H1 (cell line): ENCODE data around the gene WIPF3. TPM values are rescaled to one million over a fixed set of nuclear protein-coding genes. Genes with fewer than 3 reads are reported as not detected.

ENCODE experiments used
- CTCF ChIA-PET: fragments of 300-600 bp; sonication (Branson Sonifier 250); formaldehyde crosslinking; loops from one replicate; lab custom pipeline; 2021; ENCODE audit not compliant: partially characterized antibody; lab: Charles Lee
- POLR2A ChIA-PET: fragments of 300-600 bp; sonication (Branson Sonifier 250); formaldehyde crosslinking; loops from one replicate; lab custom pipeline; 2021; ENCODE audit warnings: inconsistent platforms; ENCODE audit not compliant: partially characterized antibody; lab: Charles Lee
- DNase-seq, 2 experiments: peaks; one replicate each; pipeline versions ENCODE4 v3.0.0 to v3.0.0-alpha.2; 2010 to 2022; ENCODE audit warnings: low spot score in 2 of 2, low read depth in 1 of 2, mixed read lengths in 1 of 2
- FAIRE-seq: peaks from 2 replicates; lab custom pipeline; 2011; peaks lifted over from hg19 to GRCh38; lab: Jason Lieb, UNC
- H2AFZ ChIP-seq: 2 replicates; pipeline ENCODE4 v1.8.1; 2012; ENCODE audit warnings: low read length, inconsistent platforms
- H2AK5ac ChIP-seq: 2 replicates; pipeline ENCODE4 v1.6.1; 2013; ENCODE audit warnings: low read depth, low read length
- H2BK120ac ChIP-seq: replicated peaks from 2 replicates; pipeline ENCODE3; 2013; ENCODE audit warnings: low read depth, low read length, inconsistent platforms
- H2BK12ac ChIP-seq: 2 replicates; pipeline ENCODE4 v1.6.1; 2013; ENCODE audit warnings: low read depth, low read length
- H2BK15ac ChIP-seq: 2 replicates; pipeline ENCODE4 v1.6.1; 2013; ENCODE audit warnings: low read length
- H2BK20ac ChIP-seq: 2 replicates; pipeline ENCODE4 v1.6.1; 2013; ENCODE audit warnings: low read length
- H2BK5ac ChIP-seq: 2 replicates; pipeline ENCODE4 v1.6.1; 2013; ENCODE audit warnings: low read depth, low read length
- H3K14ac ChIP-seq: 2 replicates; pipeline ENCODE4 v1.6.1; 2013; ENCODE audit warnings: inconsistent platforms; ENCODE audit not compliant: insufficient read length
- H3K18ac ChIP-seq: 2 replicates; pipeline ENCODE4 v1.6.1; 2013; ENCODE audit warnings: low read length; ENCODE audit errors: extremely low read depth
- H3K23ac ChIP-seq: 2 replicates; pipeline ENCODE4 v1.6.1; 2013; ENCODE audit warnings: inconsistent platforms; ENCODE audit not compliant: insufficient read length
- H3K23me2 ChIP-seq: 2 replicates; pipeline ENCODE4 v1.6.1; 2013; ENCODE audit warnings: low read depth, low read length
- H3K27ac ChIP-seq: 2 replicates; pipeline ENCODE4 v1.6.1; 2011; ENCODE audit warnings: low read depth, low read length, inconsistent platforms
- H3K27me3 ChIP-seq, 4 experiments: replicated peaks in 1 of 4; 1 replicate in 1 of 4; 2 replicates in 3 of 4; pipeline versions ENCODE4 v1.6.1 to v1.8.1; 2011 to 2013; ENCODE audit warnings: low read length in 3 of 4, mild to moderate bottlenecking in 3 of 4, inconsistent platforms in 2 of 4, mixed read lengths in 2 of 4, moderate library complexity in 1 of 4; ENCODE audit not compliant: control insufficient read depth in 3 of 4, insufficient read depth in 3 of 4; ENCODE audit errors: extremely low read depth in 1 of 4
- H3K36me3 ChIP-seq, 4 experiments: 2 replicates each; pipeline versions ENCODE4 v1.6.1 to v1.8.1; 2011 to 2013; ENCODE audit warnings: mild to moderate bottlenecking in 4 of 4, low read length in 3 of 4, moderate library complexity in 2 of 4, control low read depth in 1 of 4, inconsistent platforms in 1 of 4; ENCODE audit not compliant: insufficient read depth in 4 of 4, control insufficient read depth in 2 of 4
- H3K4ac ChIP-seq: replicated peaks from 2 replicates; pipeline ENCODE3; 2013; ENCODE audit warnings: low read length, low read depth, mixed read lengths, inconsistent platforms; ENCODE audit not compliant: insufficient read length
- H3K4me1 ChIP-seq, 4 experiments: replicated peaks in 1 of 4; 1 replicate in 1 of 4; 2 replicates in 3 of 4; pipeline versions ENCODE4 v1.6.1 to v1.8.1; 2011 to 2013; ENCODE audit warnings: low read length in 3 of 4, inconsistent platforms in 2 of 4, mixed read lengths in 1 of 4; ENCODE audit not compliant: insufficient read depth in 4 of 4, control insufficient read depth in 3 of 4
- H3K4me2 ChIP-seq, 2 experiments: 2 replicates each; pipeline versions ENCODE4 v1.6.1 to v1.8.1; 2011 to 2013; ENCODE audit warnings: low read depth in 2 of 2, low read length in 2 of 2, control low read depth in 1 of 2, inconsistent platforms in 1 of 2, mild to moderate bottlenecking in 1 of 2; ENCODE audit not compliant: insufficient read depth in 1 of 2
- H3K4me3 ChIP-seq, 4 experiments: fragments of 200-600, 300-600 bp in 1 of 4; sonication (generic), shearing (Covaris generic), sonication (Bioruptor Twin) in 1 of 4; 2 replicates each; pipeline versions ENCODE4 v1.5.1 to v1.8.1; 2011 to 2016; ENCODE audit warnings: low read length in 4 of 4, low read depth in 3 of 4, control low read depth in 2 of 4, inconsistent platforms in 2 of 4, mild to moderate bottlenecking in 2 of 4, mixed read lengths in 1 of 4, moderate library complexity in 1 of 4; ENCODE audit not compliant: insufficient read depth in 2 of 4; ENCODE audit errors: extremely low read depth in 1 of 4
- H3K56ac ChIP-seq: replicated peaks from 2 replicates; pipeline ENCODE3; 2013; ENCODE audit warnings: low read depth, mild to moderate bottlenecking, mixed read lengths, low read length, inconsistent platforms; ENCODE audit not compliant: insufficient read length
- H3K79me1 ChIP-seq: 2 replicates; pipeline ENCODE4 v1.6.1; 2013; ENCODE audit warnings: low read depth, low read length, control low read depth
- H3K79me2 ChIP-seq, 2 experiments: 2 replicates each; pipeline versions ENCODE4 v1.6.1 to v1.8.1; 2012 to 2013; ENCODE audit warnings: low read length in 2 of 2, mild to moderate bottlenecking in 2 of 2, inconsistent platforms in 1 of 2; ENCODE audit not compliant: insufficient read depth in 2 of 2, control insufficient read depth in 1 of 2
- H3K9ac ChIP-seq, 4 experiments: replicated peaks in 1 of 4; 1 replicate in 1 of 4; 2 replicates in 3 of 4; pipeline versions ENCODE4 v1.6.1 to v1.8.1; 2011 to 2013; ENCODE audit warnings: low read depth in 3 of 4, low read length in 3 of 4, control low read depth in 2 of 4, mild to moderate bottlenecking in 2 of 4, moderate library complexity in 2 of 4, inconsistent platforms in 1 of 4; ENCODE audit errors: extremely low read depth in 1 of 4
- H3K9me3 ChIP-seq, 2 experiments: 2 replicates each; pipeline versions ENCODE4 v1.6.1 to v1.8.1; 2012 to 2013; ENCODE audit warnings: mild to moderate bottlenecking in 2 of 2, moderate library complexity in 2 of 2, control low read depth in 1 of 2, inconsistent platforms in 1 of 2, low read depth in 1 of 2, low read length in 1 of 2, mixed read lengths in 1 of 2; ENCODE audit not compliant: insufficient read depth in 2 of 2
- H4K20me1 ChIP-seq, 2 experiments: replicated peaks in 1 of 2; 2 replicates each; pipeline versions ENCODE3 to v1.8.1; 2011 to 2013; ENCODE audit warnings: inconsistent platforms in 2 of 2, low read length in 2 of 2, mild to moderate bottlenecking in 1 of 2; ENCODE audit not compliant: insufficient read depth in 2 of 2, control insufficient read depth in 1 of 2
- H4K5ac ChIP-seq: 2 replicates; pipeline ENCODE4 v1.6.1; 2013; ENCODE audit warnings: low read length, low read depth, mixed read lengths, inconsistent platforms; ENCODE audit not compliant: insufficient read length
- H4K8ac ChIP-seq: 2 replicates; pipeline ENCODE4 v1.8.0; 2013; ENCODE audit warnings: mild to moderate bottlenecking, moderate library complexity, low read length, inconsistent platforms; ENCODE audit not compliant: insufficient read depth; ENCODE audit errors: extremely low read depth
- H4K91ac ChIP-seq: replicated peaks from 2 replicates; pipeline ENCODE3; 2013; ENCODE audit warnings: low read length, mixed read lengths, inconsistent platforms; ENCODE audit not compliant: insufficient read length
- CHD1 ChIP-seq: IDR thresholded peaks from 2 replicates; pipeline ENCODE4 v1.6.1; 2012; ENCODE audit warnings: low read depth, low read length, improper control_type of control experiment
- CHD2 ChIP-seq: IDR thresholded peaks from 2 replicates; pipeline ENCODE4 v1.6.1; 2012; ENCODE audit warnings: low read length, improper control_type of control experiment
- JUND ChIP-seq: IDR thresholded peaks from 2 replicates; pipeline ENCODE4 v1.6.1; 2011; ENCODE audit warnings: mild to moderate bottlenecking, improper control_type of control experiment, low read length
- KDM4A ChIP-seq: IDR thresholded peaks from one replicate; pipeline ENCODE4 v1.7.1; 2012; ENCODE audit warnings: low read depth, mild to moderate bottlenecking, moderate library complexity, low read length, inconsistent platforms; ENCODE audit not compliant: severe bottlenecking
- MAX ChIP-seq: IDR thresholded peaks from 2 replicates; pipeline ENCODE4 v1.6.1; 2012; ENCODE audit warnings: inconsistent platforms
- POLR2AphosphoS5 ChIP-seq: IDR thresholded peaks from 2 replicates; pipeline ENCODE4 v1.6.1; 2011; ENCODE audit warnings: low read depth, low read length
- RFX5 ChIP-seq: IDR thresholded peaks from 2 replicates; pipeline ENCODE4 v1.6.1; 2011; ENCODE audit warnings: low read depth, low read length, improper control_type of control experiment, borderline replicate concordance
- RXRA ChIP-seq: IDR thresholded peaks from 2 replicates; pipeline ENCODE4 v1.6.1; 2011; ENCODE audit warnings: low read depth, mild to moderate bottlenecking, low read length, moderate library complexity; ENCODE audit not compliant: insufficient read depth
- SIN3A ChIP-seq, 2 experiments: IDR thresholded peaks in 1 of 2; conservative IDR thresholded peaks in 1 of 2; 2 replicates each; pipeline ENCODE4 v1.6.1; 2011 to 2012; ENCODE audit warnings: low read length in 2 of 2, improper control_type of control experiment in 1 of 2, low read depth in 1 of 2, mild to moderate bottlenecking in 1 of 2
- SIRT6 ChIP-seq: IDR thresholded peaks from one replicate; pipeline ENCODE4 v1.7.1; 2012; ENCODE audit warnings: low read length, inconsistent platforms
- WGBS, 2 experiments: shearing (Covaris generic) in 1 of 2; methylation state at CpG; one replicate each; pipeline versions ENCODE4 v1.1.6 to v1.1.7; 2013 to 2015; ENCODE audit warnings: low lambda C conversion rate in 2 of 2, mixed read lengths in 2 of 2, inconsistent platforms in 1 of 2, low coverage in 1 of 2, missing lambda C conversion rate in 1 of 2; ENCODE audit not compliant: insufficient replicate concordance in 2 of 2, insufficient coverage in 1 of 2, insufficient read length in 1 of 2; ENCODE audit errors: extremely low coverage in 1 of 2, missing lambda C conversion rate in 1 of 2; 5-methylcytosine and 5-hydroxymethylcytosine counted together
- polyA plus RNA-seq, 7 experiments: library from polyadenylated mRNA; depleted of rRNA in 3 of 7; stranded (reverse) in 5 of 7; unstranded in 2 of 7; fragments of >200 nt in 5 of 7; fragments of 200-250 nt in 2 of 7; gene quantifications; 1 replicate in 5 of 7; 2 replicates in 1 of 7; 4 replicates in 1 of 7; pipeline versions ENCODE4 v1.2.1 to v1.2.3, GENCODE V29; 2011 to 2013; ENCODE audit warnings: missing spikeins in 2 of 7, mixed read lengths in 2 of 7
- total RNA-seq: library from RNA; stranded (reverse); fragmentation: NEBNext Ultra II Directional; extraction: Animal tissue kit (Norgen Biotek cat#: 25700); gene quantifications from 2 replicates; pipeline ENCODE4 v1.2.1, GENCODE V29; 2021
- TF ChIP-seq, protein P1 (sequence below), 3 experiments: IDR thresholded peaks; 1 replicate in 2 of 3; 2 replicates in 1 of 3; pipeline versions ENCODE4 v1.5.1 to v1.6.1; 2011; ENCODE audit warnings: low read length in 3 of 3, mild to moderate bottlenecking in 3 of 3, inconsistent platforms in 2 of 3, low read depth in 1 of 3, moderate library complexity in 1 of 3; ENCODE audit not compliant: insufficient read depth in 1 of 3; ENCODE audit errors: control extremely low read depth in 1 of 3

The WIPF3 gene
- total and polyA plus RNA-seq, 2 of the 8 experiments (the other 6 are each of a cell fraction or from before 2014, with no cell fraction given), result 5.0 to 12.1 TPM

- Histone ChIP-seq H2AFZ (no peak overlapping the region), H3K23me2 (no peaks in the 10 kb centered on the region), H3K79me2 (no peaks in the 10 kb centered on the region), H2BK20ac (no peak overlapping the region), H3K14ac (no peak overlapping the region), H3K4me2 (no peak overlapping the region), H4K5ac (no peak overlapping the region), H3K36me3 (no peaks in the 10 kb centered on the region), H2BK5ac (no peak overlapping the region), H2BK15ac (no peak overlapping the region), H4K8ac (no peak overlapping the region), H4K91ac (no peak overlapping the region), H3K23ac (no peak overlapping the region), H4K20me1 (no peaks in the 10 kb centered on the region), H2AK5ac (no peak overlapping the region), H3K79me1 (no peaks in the 10 kb centered on the region), H3K27me3 (no peaks in the 10 kb centered on the region), H3K4me1 (no peaks in the 10 kb centered on the region; a peak in 1 of 7 replicates), H3K4me3 (no peak overlapping the region), H3K4ac (no peak overlapping the region), H3K9ac (no peak overlapping the region), H3K56ac (no peak overlapping the region), H3K9me3 (no peaks in the 10 kb centered on the region), H3K27ac (no peak overlapping the region), H2BK120ac (no peak overlapping the region), H2BK12ac (no peak overlapping the region), H3K18ac (no peak overlapping the region)
- ChIA-PET POLR2A (interaction anchor here (1.7 kb wide), 1 partner anchor 48 kb away, joined by 3 read pairs; no protein-coding TSS in a partner anchor), CTCF (interaction anchor here (0.7 to 0.9 kb wide), 2 partner anchors 9 to 199 kb away, joined by 3 read pairs; no protein-coding TSS in a partner anchor)
- DNase-seq (no peak), FAIRE-seq (no peak)
- 83% methylated on average over 4 of the region's 4 CpGs; no CpG with 5 or more reads in 1 of the 2 experiments for WGBS, 2 experiments
- no peak for TF ChIP-seq KDM4A
- TF ChIP-seq, protein P1, sequence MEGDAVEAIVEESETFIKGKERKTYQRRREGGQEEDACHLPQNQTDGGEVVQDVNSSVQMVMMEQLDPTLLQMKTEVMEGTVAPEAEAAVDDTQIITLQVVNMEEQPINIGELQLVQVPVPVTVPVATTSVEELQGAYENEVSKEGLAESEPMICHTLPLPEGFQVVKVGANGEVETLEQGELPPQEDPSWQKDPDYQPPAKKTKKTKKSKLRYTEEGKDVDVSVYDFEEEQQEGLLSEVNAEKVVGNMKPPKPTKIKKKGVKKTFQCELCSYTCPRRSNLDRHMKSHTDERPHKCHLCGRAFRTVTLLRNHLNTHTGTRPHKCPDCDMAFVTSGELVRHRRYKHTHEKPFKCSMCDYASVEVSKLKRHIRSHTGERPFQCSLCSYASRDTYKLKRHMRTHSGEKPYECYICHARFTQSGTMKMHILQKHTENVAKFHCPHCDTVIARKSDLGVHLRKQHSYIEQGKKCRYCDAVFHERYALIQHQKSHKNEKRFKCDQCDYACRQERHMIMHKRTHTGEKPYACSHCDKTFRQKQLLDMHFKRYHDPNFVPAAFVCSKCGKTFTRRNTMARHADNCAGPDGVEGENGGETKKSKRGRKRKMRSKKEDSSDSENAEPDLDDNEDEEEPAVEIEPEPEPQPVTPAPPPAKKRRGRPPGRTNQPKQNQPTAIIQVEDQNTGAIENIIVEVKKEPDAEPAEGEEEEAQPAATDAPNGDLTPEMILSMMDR (IDR thresholded peaks at IDR 0.05; ENCODE audit: control extremely low read depth in 1 of 3, insufficient read depth in 1 of 3, low read depth in 1 of 3, low read length in 3 of 3), result no peak
- no peak for TF ChIP-seq RFX5
- no peak for TF ChIP-seq RXRA
- TF ChIP-seq SIRT6, result no peak
- no peak for TF ChIP-seq CHD1
- TF ChIP-seq CHD2, result no peak
- no peak for TF ChIP-seq MAX
- no peak for TF ChIP-seq SIN3A (conservative IDR thresholded peaks at IDR 0.05 in 1 of 2, IDR thresholded peaks at IDR 0.05 in 1 of 2; ENCODE audit: low read depth in 1 of 2, low read length in 2 of 2)
- TF ChIP-seq POLR2AphosphoS5, result no peak
- no peak for TF ChIP-seq JUND
Measured at GRCh38 chr7:29873644-29874294, 67.5 kb downstream of the WIPF3 start.
